Endothelial cell of umbilical vein (primary cell): ENCODE measurements around the gene KCNQ1OT1. TPM values are rescaled to one million over a fixed set of nuclear protein-coding genes. Genes with fewer than 3 reads are reported as not detected.

Source experiments
- BruUV-seq: library from RNA; stranded (reverse); fragments of 400-500 nt; replicated peaks from 2 replicates; lab custom pipeline; 2021; lab: Mats Ljungman, UMichigan
- CTCF ChIA-PET: fragments of 300-600, 350-600 bp; sonication (Branson Sonifier 250); formaldehyde crosslinking; loops from one replicate; lab custom pipeline; 2021; ENCODE audit warnings: antibody characterized with exemption, inconsistent platforms; lab: Charles Lee
- POLR2A ChIA-PET: fragments of 300-600, 350-600 bp; sonication (Branson Sonifier 250); formaldehyde crosslinking; loops from one replicate; lab custom pipeline; 2021; ENCODE audit warnings: antibody characterized with exemption, inconsistent platforms; lab: Charles Lee
- DNase-seq: peaks from one replicate; pipeline ENCODE4 v3.0.0-alpha.2; 2011; ENCODE audit warnings: low read depth, low spot score
- FAIRE-seq: peaks from 2 replicates; lab custom pipeline; 2011; peaks lifted over from hg19 to GRCh38; lab: Jason Lieb, UNC
- H2AFZ ChIP-seq: 2 replicates; pipeline ENCODE4 v1.6.0; 2012; ENCODE audit warnings: low read depth, low read length, control low read depth, inconsistent platforms
- H3K27ac ChIP-seq: 2 replicates; pipeline ENCODE4 v1.5.1; 2011; ENCODE audit warnings: low read depth, mild to moderate bottlenecking, control low read depth, low read length, moderate library complexity; ENCODE audit not compliant: insufficient read depth
- H3K27me3 ChIP-seq, 2 experiments: 2 replicates each; pipeline versions ENCODE4 v1.6.0 to v1.6.1; 2011; ENCODE audit warnings: low read length in 2 of 2, mixed read lengths in 1 of 2; ENCODE audit not compliant: control insufficient read depth in 2 of 2, insufficient read depth in 2 of 2
- H3K36me3 ChIP-seq, 2 experiments: 2 replicates in 1 of 2; 3 replicates in 1 of 2; pipeline ENCODE4 v1.5.1; 2011; ENCODE audit warnings: low read length in 2 of 2, mild to moderate bottlenecking in 1 of 2, moderate library complexity in 1 of 2; ENCODE audit not compliant: control insufficient read depth in 2 of 2, insufficient read depth in 2 of 2; ENCODE audit errors: extremely low read depth in 1 of 2
- H3K4me1 ChIP-seq: 3 replicates; pipeline ENCODE4 v1.5.1; 2011; ENCODE audit warnings: mild to moderate bottlenecking, low read length; ENCODE audit not compliant: control insufficient read depth, insufficient read depth; ENCODE audit errors: extremely low read depth
- H3K4me2 ChIP-seq: 2 replicates; pipeline ENCODE4 v1.6.1; 2011; ENCODE audit warnings: low read length, control low read depth, mixed read lengths; ENCODE audit not compliant: insufficient read depth
- H3K4me3 ChIP-seq, 3 experiments: fragments of 200-600 bp in 1 of 3; sonication (generic), shearing (Covaris generic) in 1 of 3; replicated peaks in 1 of 3; 2 replicates each; pipeline ENCODE4 v1.5.1; 2011 to 2016; ENCODE audit warnings: control low read depth in 3 of 3, low read length in 3 of 3, mild to moderate bottlenecking in 2 of 3, inconsistent platforms in 1 of 3, low read depth in 1 of 3, moderate library complexity in 1 of 3; ENCODE audit not compliant: insufficient read depth in 1 of 3
- H3K79me2 ChIP-seq: 2 replicates; pipeline ENCODE4 v1.6.0; 2012; ENCODE audit warnings: low read length, inconsistent platforms; ENCODE audit not compliant: control insufficient read depth, insufficient read depth
- H3K9ac ChIP-seq: replicated peaks from 2 replicates; pipeline ENCODE3; 2011; ENCODE audit warnings: low read length, control low read depth; ENCODE audit not compliant: insufficient read depth; ENCODE audit errors: extremely low read depth
- H3K9me1 ChIP-seq: replicated peaks from 3 replicates; pipeline ENCODE4 v1.6.0; 2011; ENCODE audit warnings: mild to moderate bottlenecking, low read length; ENCODE audit not compliant: control insufficient read depth, insufficient read depth; ENCODE audit errors: extremely low read depth
- H3K9me3 ChIP-seq: replicated peaks from 2 replicates; pipeline ENCODE4 v1.5.1; 2012; ENCODE audit warnings: low read length, inconsistent platforms; ENCODE audit not compliant: control insufficient read depth, insufficient read depth
- H4K20me1 ChIP-seq: replicated peaks from 2 replicates; pipeline ENCODE3; 2011; ENCODE audit warnings: mild to moderate bottlenecking, low read length; ENCODE audit not compliant: control insufficient read depth, insufficient read depth; ENCODE audit errors: extremely low read depth
- EZH2 ChIP-seq: IDR thresholded peaks from 2 replicates; pipeline ENCODE4 v1.6.1; 2012; ENCODE audit warnings: borderline replicate concordance, low read depth, mild to moderate bottlenecking, moderate library complexity, low read length, inconsistent platforms; ENCODE audit not compliant: severe bottlenecking
- FOS ChIP-seq: IDR thresholded peaks from 2 replicates; pipeline ENCODE4 v1.6.1; 2011; ENCODE audit warnings: mild to moderate bottlenecking, low read length, moderate library complexity, borderline replicate concordance; ENCODE audit not compliant: insufficient read depth
- GATA2 ChIP-seq: IDR thresholded peaks from 2 replicates; pipeline ENCODE4 v1.7.0; 2011; ENCODE audit warnings: low read depth, mild to moderate bottlenecking, moderate library complexity, mixed read lengths, low read length; ENCODE audit not compliant: insufficient read length, insufficient read depth
- JUN ChIP-seq: IDR thresholded peaks from 2 replicates; pipeline ENCODE4 v1.6.1; 2011; ENCODE audit warnings: borderline replicate concordance, low read depth; ENCODE audit not compliant: insufficient read length, insufficient read depth
- MAX ChIP-seq: IDR thresholded peaks from 2 replicates; pipeline ENCODE4 v1.6.1; 2011; ENCODE audit not compliant: insufficient read depth, insufficient read length
- POLR2A ChIP-seq: IDR thresholded peaks from 2 replicates; pipeline ENCODE4 v1.6.1; 2012; ENCODE audit warnings: low read depth, mild to moderate bottlenecking, control low read depth, low read length
- POLR2AphosphoS5 ChIP-seq: IDR thresholded peaks from 2 replicates; pipeline ENCODE4 v1.6.1; 2012; ENCODE audit warnings: low read depth, mild to moderate bottlenecking, control low read depth, low read length, moderate library complexity; ENCODE audit not compliant: insufficient read depth
- dilution Hi-C: fragments of 300-500 bp; cut with MboI; formaldehyde crosslinking; loops from one replicate; pipeline ENCODE4 v1.15.0; 2019; ENCODE audit warnings: low sequenced_read_pairs; ENCODE audit not compliant: extremely low pct_ligation_motif_present
- intact Hi-C: fragments of 100-400 bp; cut with micrococcal nuclease; formaldehyde crosslinking; loops from one replicate; pipeline ENCODE4 v1.10.0; 2022
- polyA plus RNA-seq, 4 experiments: library from polyadenylated mRNA; depleted of rRNA in 3 of 4; stranded (reverse) in 3 of 4; unstranded in 1 of 4; fragments of >200 nt; gene quantifications; 2 replicates each; pipeline versions ENCODE4 v1.2.1 to v1.2.3, GENCODE V29; 2011 to 2012; ENCODE audit warnings: missing spikeins in 1 of 4
- total RNA-seq: library from RNA; stranded (reverse); gene quantifications from 2 replicates; pipeline ENCODE4 v1.2.3, GENCODE V29; 2021

Gene KCNQ1OT1
- total and polyA plus RNA-seq, 2 donors (not counting 3 experiments of a cell fraction or from before 2014, with no cell fraction given): 0.11 to 1.8 TPM

DNA sequence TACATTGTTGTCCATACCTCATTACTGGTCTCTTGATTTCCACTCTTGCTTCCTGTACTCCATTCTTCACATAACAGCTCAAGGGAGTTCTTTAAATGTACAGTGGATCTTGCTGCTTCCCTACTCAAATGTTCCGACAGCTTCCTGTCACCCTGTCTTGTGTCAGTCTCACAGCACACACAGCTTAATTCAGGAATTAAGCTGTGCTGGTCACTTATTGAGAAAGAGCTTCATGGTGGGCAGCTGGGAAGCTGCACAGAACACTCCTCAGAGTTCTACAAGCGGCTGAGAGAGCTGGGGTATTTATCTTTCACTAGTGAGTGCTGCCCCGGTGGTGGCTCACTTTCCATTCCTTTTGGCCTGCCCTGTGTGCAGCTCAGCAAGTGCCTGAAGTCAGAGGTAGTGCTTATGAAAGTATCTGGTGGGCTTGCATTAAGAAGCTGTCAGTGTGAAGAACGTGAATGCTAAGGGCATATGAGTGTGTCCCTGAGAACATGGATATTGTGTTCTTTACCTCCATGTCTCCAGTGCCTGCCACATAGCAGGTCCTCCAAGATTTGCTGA lies 48.7 kb downstream of the KCNQ1OT1 start:
- H3K9me1 ChIP-seq: no peaks in the 10 kb centered on the region
- BruUV-seq: no TSS peak
- no peak overlapping the region for H2AFZ ChIP-seq
- H3K9me3 ChIP-seq: no peaks in the 10 kb centered on the region
- H3K36me3 ChIP-seq: no peaks in the 10 kb centered on the region
- FAIRE-seq (no peak), DNase-seq (no peak)
- intact Hi-C loops (no loop called here), dilution Hi-C loops (no loop called here)
- H3K79me2 ChIP-seq: no peaks in the 10 kb centered on the region
- no peak overlapping the region for H3K27ac ChIP-seq
- H3K27me3 ChIP-seq: no peaks in the 10 kb centered on the region
- no peaks in the 10 kb centered on the region for H3K4me1 ChIP-seq
- ChIA-PET POLR2A (no interaction called here), CTCF (no interaction called here)
- no peak overlapping the region for H3K4me2 ChIP-seq
- H3K4me3 ChIP-seq: no peak overlapping the region
- TF ChIP-seq FOS (no peak), EZH2 (no peak), GATA2 (no peak)
- H4K20me1 ChIP-seq: no peaks in the 10 kb centered on the region
- H3K9ac ChIP-seq: no peak overlapping the region

- no TSS peak for BruUV-seq
- H3K36me3 ChIP-seq: no peaks in the 10 kb centered on the region
- ChIA-PET POLR2A (no interaction called here), CTCF (no interaction called here)
- no peak overlapping the region for H3K9ac ChIP-seq
- no peak overlapping the region for H3K4me2 ChIP-seq
- no peaks in the 10 kb centered on the region for H4K20me1 ChIP-seq
- dilution Hi-C loops (no loop called here), intact Hi-C loops (no loop called here)
- H2AFZ ChIP-seq: no peak overlapping the region
- H3K9me1 ChIP-seq: no peaks in the 10 kb centered on the region
- no peak for FAIRE-seq
- no peak overlapping the region for H3K4me3 ChIP-seq
- H3K4me1 ChIP-seq: no peaks in the 10 kb centered on the region
- H3K79me2 ChIP-seq: no peaks in the 10 kb centered on the region
- DNase-seq: no peak
- no peaks in the 10 kb centered on the region for H3K9me3 ChIP-seq
- no peak for TF ChIP-seq EZH2
- no peak for TF ChIP-seq MAX
- no peak for TF ChIP-seq FOS
- no peak for TF ChIP-seq JUN
- TF ChIP-seq POLR2A: no peak
- TF ChIP-seq GATA2: no peak
- TF ChIP-seq POLR2AphosphoS5: no peak
- no peak overlapping the region for H3K27ac ChIP-seq
- H3K27me3 ChIP-seq: no peaks in the 10 kb centered on the region
These were observed 49.4 kb downstream of the KCNQ1OT1 start for GRCh38 chr11:2650343-2650867.
